ENCODE data around the gene P4HB.

DNA sequence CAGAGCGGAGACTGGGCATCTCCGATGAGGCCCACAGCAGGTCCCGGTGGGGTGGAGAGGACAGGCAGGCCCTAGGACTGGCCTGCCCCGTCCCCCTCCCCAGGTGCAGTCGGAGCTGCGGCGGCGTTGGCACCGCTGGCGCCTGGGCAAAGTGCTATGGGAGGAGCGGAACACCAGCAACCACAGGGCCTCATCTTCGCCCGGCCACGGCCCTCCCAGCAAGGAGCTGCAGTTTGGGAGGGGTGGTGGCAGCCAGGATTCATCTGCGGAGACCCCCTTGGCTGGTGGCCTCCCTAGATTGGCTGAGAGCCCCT, 47.0 kb downstream of the P4HB start:
- TF ChIP-seq, protein P1, sequence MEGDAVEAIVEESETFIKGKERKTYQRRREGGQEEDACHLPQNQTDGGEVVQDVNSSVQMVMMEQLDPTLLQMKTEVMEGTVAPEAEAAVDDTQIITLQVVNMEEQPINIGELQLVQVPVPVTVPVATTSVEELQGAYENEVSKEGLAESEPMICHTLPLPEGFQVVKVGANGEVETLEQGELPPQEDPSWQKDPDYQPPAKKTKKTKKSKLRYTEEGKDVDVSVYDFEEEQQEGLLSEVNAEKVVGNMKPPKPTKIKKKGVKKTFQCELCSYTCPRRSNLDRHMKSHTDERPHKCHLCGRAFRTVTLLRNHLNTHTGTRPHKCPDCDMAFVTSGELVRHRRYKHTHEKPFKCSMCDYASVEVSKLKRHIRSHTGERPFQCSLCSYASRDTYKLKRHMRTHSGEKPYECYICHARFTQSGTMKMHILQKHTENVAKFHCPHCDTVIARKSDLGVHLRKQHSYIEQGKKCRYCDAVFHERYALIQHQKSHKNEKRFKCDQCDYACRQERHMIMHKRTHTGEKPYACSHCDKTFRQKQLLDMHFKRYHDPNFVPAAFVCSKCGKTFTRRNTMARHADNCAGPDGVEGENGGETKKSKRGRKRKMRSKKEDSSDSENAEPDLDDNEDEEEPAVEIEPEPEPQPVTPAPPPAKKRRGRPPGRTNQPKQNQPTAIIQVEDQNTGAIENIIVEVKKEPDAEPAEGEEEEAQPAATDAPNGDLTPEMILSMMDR (IDR thresholded peaks at IDR 0.05): no peak
- no peak for TF ChIP-seq POLR2A (IDR thresholded peaks at IDR 0.05)
